Spleen (tissue), 7 donors: ENCODE measurements around the gene MAP1LC3B2.

ENCODE experiments used
- POLR2A ChIP-seq, 3 donors: fragments of 450-650 bp; IDR thresholded peaks; one replicate each; pipeline ENCODE4 v1.5.1; 2017; ENCODE audit warnings: antibody characterized with exemption in 3 of 3, mild to moderate bottlenecking in 1 of 3
- TF ChIP-seq, protein P1 (sequence below), 11 experiments: fragments of 200-600 bp in 7 of 11; fragments of 450-650 bp in 4 of 11; sonication (generic) in 4 of 11; IDR thresholded peaks in 8 of 11; conservative IDR thresholded peaks in 3 of 11; 1 replicate in 7 of 11; 2 replicates in 4 of 11; pipeline versions ENCODE4 v1.4.0 to v1.8.0; 2016 to 2021; ENCODE audit warnings: antibody characterized with exemption in 11 of 11, inconsistent platforms in 4 of 11, mild to moderate bottlenecking in 1 of 11
- donor health status: DM: no; HTN: no; CAD: no; lungs with moderate emphysema.
- donor health status: DM: no; HTN: no; CAD: no.
- donor health status: DM: no; HTN: no; CAD: no.

DNA sequence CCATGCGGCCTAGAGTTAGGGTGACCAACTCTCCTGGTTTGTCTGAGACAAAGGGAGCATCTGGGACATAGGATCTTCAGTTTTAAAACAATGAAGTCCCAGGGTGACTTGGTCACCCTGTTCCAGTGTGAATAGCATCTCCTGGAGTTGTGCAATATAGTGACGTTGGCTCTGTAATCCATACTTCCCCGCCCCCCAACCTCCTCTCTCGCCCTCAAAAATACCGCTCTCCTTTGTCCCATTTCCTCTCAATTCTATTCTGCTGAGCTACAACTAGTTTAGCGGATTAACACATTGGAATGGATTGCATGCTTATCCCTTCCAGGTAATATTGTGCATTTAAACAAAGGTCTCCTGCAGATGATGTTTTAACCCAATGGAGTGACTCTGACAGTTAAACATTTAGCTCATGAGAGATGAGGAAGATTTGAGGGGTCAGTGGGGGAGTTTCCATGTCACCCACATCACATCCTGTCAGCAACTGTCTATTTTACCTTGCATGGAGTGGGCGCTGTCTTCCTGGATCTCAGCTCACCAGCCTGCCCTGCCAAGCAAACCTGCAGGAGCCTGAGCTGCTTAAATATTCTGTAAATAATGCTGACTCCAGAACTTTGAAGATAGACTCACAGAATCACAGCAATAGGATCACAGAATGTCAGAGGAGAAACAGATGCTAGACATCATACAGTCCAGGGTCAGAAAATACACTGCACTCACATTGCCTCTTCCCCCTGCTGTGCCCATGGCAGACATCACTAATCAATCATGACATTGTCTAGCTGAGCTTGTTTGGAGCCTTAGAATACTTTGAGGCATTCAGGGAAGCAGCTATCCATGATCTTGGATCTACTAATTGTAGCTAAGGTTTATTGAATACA, 43.0 kb downstream of the MAP1LC3B2 start:
- TF ChIP-seq, protein P1, sequence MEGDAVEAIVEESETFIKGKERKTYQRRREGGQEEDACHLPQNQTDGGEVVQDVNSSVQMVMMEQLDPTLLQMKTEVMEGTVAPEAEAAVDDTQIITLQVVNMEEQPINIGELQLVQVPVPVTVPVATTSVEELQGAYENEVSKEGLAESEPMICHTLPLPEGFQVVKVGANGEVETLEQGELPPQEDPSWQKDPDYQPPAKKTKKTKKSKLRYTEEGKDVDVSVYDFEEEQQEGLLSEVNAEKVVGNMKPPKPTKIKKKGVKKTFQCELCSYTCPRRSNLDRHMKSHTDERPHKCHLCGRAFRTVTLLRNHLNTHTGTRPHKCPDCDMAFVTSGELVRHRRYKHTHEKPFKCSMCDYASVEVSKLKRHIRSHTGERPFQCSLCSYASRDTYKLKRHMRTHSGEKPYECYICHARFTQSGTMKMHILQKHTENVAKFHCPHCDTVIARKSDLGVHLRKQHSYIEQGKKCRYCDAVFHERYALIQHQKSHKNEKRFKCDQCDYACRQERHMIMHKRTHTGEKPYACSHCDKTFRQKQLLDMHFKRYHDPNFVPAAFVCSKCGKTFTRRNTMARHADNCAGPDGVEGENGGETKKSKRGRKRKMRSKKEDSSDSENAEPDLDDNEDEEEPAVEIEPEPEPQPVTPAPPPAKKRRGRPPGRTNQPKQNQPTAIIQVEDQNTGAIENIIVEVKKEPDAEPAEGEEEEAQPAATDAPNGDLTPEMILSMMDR (IDR thresholded peaks at IDR 0.05 in 8 of 11, conservative IDR thresholded peaks at IDR 0.05 in 3 of 11), result no peak
- no peak for TF ChIP-seq POLR2A (IDR thresholded peaks at IDR 0.05)
